ENCODE results near the gene DUSP8.

DUSP8 gene

GRCh38 chr11:1567721-1568100, 4.4 kb downstream of the DUSP8 start:
- Histone ChIP-seq H3K9ac (ENCODE audit: low read length) (no peak overlapping the region), H3F3A (ENCODE audit: insufficient read depth, low read length) (no peaks in the 10 kb centered on the region), H3K27me3 (ENCODE audit: insufficient read depth, low read length) (peaks cover 13% of the 10 kb centered on the region; the same call in 1 of the 2 replicates), H3K4me2 (ENCODE audit: low read length) (no peak overlapping the region), H3K9me3 (ENCODE audit: low read length) (no peaks in the 10 kb centered on the region), H3K4me3 (ENCODE audit: low read depth, low read length, poor library complexity, severe bottlenecking) (no peak overlapping the region), H3K4me1 (ENCODE audit: insufficient read depth, low read length, severe bottlenecking) (no peaks in the 10 kb centered on the region), H2AFZ (ENCODE audit: low read length) (no peak overlapping the region), H3K9me2 (ENCODE audit: low read depth, low read length) (no peaks in the 10 kb centered on the region), H3K79me2 (ENCODE audit: insufficient read depth, low read length) (no peaks in the 10 kb centered on the region), H4K20me1 (ENCODE audit: insufficient read depth, low read length) (no peaks in the 10 kb centered on the region), H3K27ac (ENCODE audit: low read depth, low read length, poor library complexity, severe bottlenecking) (no peak overlapping the region), H3K36me3 (ENCODE audit: insufficient read depth, low read length) (no peaks in the 10 kb centered on the region)
- TF ChIP-seq CTCF (IDR thresholded peaks at IDR 0.05; ENCODE audit: low read length) (no peak), EZH2 (IDR thresholded peaks at IDR 0.05; ENCODE audit: borderline replicate concordance, low read length) (no peak)

GRCh38 chr11:1567052-1567720, 4.9 kb downstream of the DUSP8 start:
- Histone ChIP-seq H3K27me3 (ENCODE audit: insufficient read depth, low read length) (peaks cover 13% of the 10 kb centered on the region; the same call in 1 of the 2 replicates), H2AFZ (ENCODE audit: low read length) (no peak overlapping the region), H3K9ac (ENCODE audit: low read length) (no peak overlapping the region), H3K4me1 (ENCODE audit: insufficient read depth, low read length, severe bottlenecking) (no peaks in the 10 kb centered on the region), H3F3A (ENCODE audit: insufficient read depth, low read length) (no peaks in the 10 kb centered on the region), H3K9me2 (ENCODE audit: low read depth, low read length) (no peaks in the 10 kb centered on the region), H3K4me2 (ENCODE audit: low read length) (no peak overlapping the region), H3K36me3 (ENCODE audit: insufficient read depth, low read length) (no peaks in the 10 kb centered on the region), H3K9me3 (ENCODE audit: low read length) (no peaks in the 10 kb centered on the region), H3K27ac (ENCODE audit: low read depth, low read length, poor library complexity, severe bottlenecking) (no peak overlapping the region), H3K4me3 (ENCODE audit: low read depth, low read length, poor library complexity, severe bottlenecking) (no peak overlapping the region), H3K79me2 (ENCODE audit: insufficient read depth, low read length) (no peaks in the 10 kb centered on the region), H4K20me1 (ENCODE audit: insufficient read depth, low read length) (no peaks in the 10 kb centered on the region)
- no peak for TF ChIP-seq EZH2 (IDR thresholded peaks at IDR 0.05; ENCODE audit: borderline replicate concordance, low read length)
- TF ChIP-seq CTCF (IDR thresholded peaks at IDR 0.05; ENCODE audit: low read length): no peak

GRCh38 chr11:1566381-1567051, 5.6 kb downstream of the DUSP8 start:
- H3K9ac ChIP-seq (ENCODE audit: low read length): no peak overlapping the region
- no peak overlapping the region for H3K27ac ChIP-seq (ENCODE audit: low read depth, low read length, poor library complexity, severe bottlenecking)
- H3F3A ChIP-seq (ENCODE audit: insufficient read depth, low read length): no peaks in the 10 kb centered on the region
- TF ChIP-seq CTCF (IDR thresholded peaks at IDR 0.05; ENCODE audit: low read length) (peak; percentile 36; the same call in 1 of the 2 replicates), EZH2 (IDR thresholded peaks at IDR 0.05; ENCODE audit: borderline replicate concordance, low read length) (no peak)
- H2AFZ ChIP-seq (ENCODE audit: low read length): no peak overlapping the region
- H3K36me3 ChIP-seq (ENCODE audit: insufficient read depth, low read length): no peaks in the 10 kb centered on the region
- no peaks in the 10 kb centered on the region for H3K9me3 ChIP-seq (ENCODE audit: low read length)
- H3K79me2 ChIP-seq (ENCODE audit: insufficient read depth, low read length): no peaks in the 10 kb centered on the region
- peaks cover 14% of the 10 kb centered on the region; the same call in 1 of the 2 replicates for H3K27me3 ChIP-seq (ENCODE audit: insufficient read depth, low read length)
- no peak overlapping the region for H3K4me2 ChIP-seq (ENCODE audit: low read length)
- H4K20me1 ChIP-seq (ENCODE audit: insufficient read depth, low read length): no peaks in the 10 kb centered on the region
- H3K4me3 ChIP-seq (ENCODE audit: low read depth, low read length, poor library complexity, severe bottlenecking): no peak overlapping the region
- H3K4me1 ChIP-seq (ENCODE audit: insufficient read depth, low read length, severe bottlenecking): no peaks in the 10 kb centered on the region
- no peaks in the 10 kb centered on the region for H3K9me2 ChIP-seq (ENCODE audit: low read depth, low read length)

All from OCI-LY1 (cell line).